Naive thymus-derived CD8-positive, alpha-beta T cell (primary cell): ENCODE measurements around the gene SNUPN. TPM values are rescaled to one million over a fixed set of nuclear protein-coding genes. Genes with fewer than 3 reads are reported as not detected.
"Not testable (repeated sequence)": the region's sequence is repeated elsewhere in the genome, so short reads cannot be mapped to it uniquely, and the experiment has no call there.

Experiments used
- ATAC-seq, 2 donors: fragments of 150-1000 bp; cut with Tn5 transposase in 1 of 2; sonication (Bioruptor Pico), chemical (Tn5 transposase) in 1 of 2; 1 replicate in 1 of 2; 2 replicates in 1 of 2; pipeline ENCODE4 v1.10.0; 2021; ENCODE audit warnings: mild to moderate bottlenecking in 2 of 2, moderate library complexity in 2 of 2
- POLR2A ChIA-PET: fragments of 350-600 bp; sonication (Branson Sonifier 250); formaldehyde crosslinking; loops from one replicate; lab custom pipeline; 2021; ENCODE audit warnings: antibody characterized with exemption; lab: Charles Lee
- DNase-seq, 10 donors: peaks; one replicate each; pipeline versions ENCODE4 v3.0.0 to v3.0.0-alpha.2; 2020 to 2022
- H3K27ac Mint-ChIP-seq, 10 donors: one replicate each; pipeline ENCODE4 v1.8.0; 2020 to 2022; ENCODE audit warnings: mild to moderate bottlenecking in 10 of 10, mixed read lengths in 10 of 10, moderate library complexity in 4 of 10, inconsistent platforms in 1 of 10
- H3K27me3 Mint-ChIP-seq, 5 donors: one replicate each; pipeline ENCODE4 v1.8.0; 2021 to 2022; ENCODE audit warnings: mixed read lengths in 5 of 5
- H3K36me3 Mint-ChIP-seq, 3 donors: one replicate each; pipeline ENCODE4 v1.8.0; 2020 to 2022; ENCODE audit warnings: mixed read lengths in 3 of 3, mild to moderate bottlenecking in 2 of 3, inconsistent platforms in 1 of 3
- H3K4me1 Mint-ChIP-seq, 4 donors: one replicate each; pipeline ENCODE4 v1.8.0; 2021 to 2022; ENCODE audit warnings: mixed read lengths in 4 of 4
- H3K4me3 Mint-ChIP-seq, 10 donors: one replicate each; pipeline ENCODE4 v1.8.0; 2020 to 2022; ENCODE audit warnings: mild to moderate bottlenecking in 10 of 10, mixed read lengths in 10 of 10, moderate library complexity in 6 of 10, inconsistent platforms in 1 of 10
- H3K9me3 Mint-ChIP-seq, 9 donors: one replicate each; pipeline ENCODE4 v1.8.0; 2020 to 2022; ENCODE audit warnings: mixed read lengths in 9 of 9, mild to moderate bottlenecking in 3 of 9, inconsistent platforms in 1 of 9, moderate library complexity in 1 of 9
- polyA plus RNA-seq, 3 donors: library from polyadenylated mRNA; unstranded; fragments of 300-500 nt; fragmentation: Illumina TruSeq; gene quantifications; one replicate each; pipeline ENCODE4 v1.2.3, GENCODE V29; 2021
- total RNA-seq, 8 experiments: library from RNA in 2 of 8; stranded (reverse) in 2 of 8; gene quantifications; one replicate each; pipeline ENCODE4 v1.2.3 and lab custom pipeline; 2021 to 2026

SNUPN gene
- total and polyA plus RNA-seq, 5 experiments from 2014 or later = 20.1 to 33.7 (median 22.8) TPM

DNA sequence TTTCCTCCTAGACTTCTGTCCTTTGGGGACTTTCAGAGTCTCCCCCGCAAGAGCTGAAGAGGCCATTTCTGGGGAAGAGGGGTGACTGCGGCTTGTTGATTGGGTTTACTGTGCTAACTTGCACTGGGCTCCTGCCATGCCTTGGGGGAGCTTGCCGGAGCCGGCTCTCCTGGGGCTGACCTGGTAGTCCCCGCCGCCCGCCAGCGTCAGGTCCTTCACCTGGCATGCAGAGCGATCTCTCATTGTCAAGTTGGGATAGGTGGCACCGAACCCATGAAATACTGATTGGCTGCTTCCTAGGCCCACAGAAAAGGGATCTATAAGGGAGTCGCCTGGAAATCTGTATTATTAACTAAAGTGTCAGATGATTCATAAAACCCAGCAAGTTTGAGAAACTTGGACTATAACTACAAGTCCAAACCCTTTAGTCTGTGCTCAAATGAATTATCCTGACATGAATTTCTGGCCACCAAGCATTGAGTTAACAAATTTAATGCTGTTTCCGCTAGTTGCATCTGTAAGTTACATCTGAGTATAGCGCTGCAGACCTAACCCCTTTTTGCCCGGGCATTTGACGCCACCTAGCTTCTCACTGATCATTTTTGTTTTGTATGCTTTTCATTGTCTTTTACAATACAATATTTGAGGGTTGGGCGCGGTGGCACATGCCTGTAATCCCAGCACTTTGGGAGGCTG is 15.1 kb upstream of the SNUPN start:
- Mint-ChIP-seq H3K36me3 (peaks cover 0 to 27% (median 4%) of the 10 kb centered on the region in 3 donors), H3K27ac (peak overlapping the region; percentile 49 to 99 (median 96)), H3K9me3 (no peaks in the 10 kb centered on the region), H3K27me3 (no peaks in the 10 kb centered on the region), H3K4me3 (peak overlapping the region; percentile 89 to 96 (median 94)), H3K4me1 (peaks cover 19 to 46% (median 44%) of the 10 kb centered on the region in 4 donors)
- ATAC-seq (peak; percentile 47 to 48), DNase-seq (peak; percentile 23 to 77 (median 61))
- POLR2A ChIA-PET = interaction anchor here (0.7 to 7.2 kb wide), 30 partner anchors 10 to 1326 kb away, joined by 3 to 207 read pairs (median 5); partner anchors contain the start of genes ARID3B, EDC3, FBXO22 and MAN2C1

DNA sequence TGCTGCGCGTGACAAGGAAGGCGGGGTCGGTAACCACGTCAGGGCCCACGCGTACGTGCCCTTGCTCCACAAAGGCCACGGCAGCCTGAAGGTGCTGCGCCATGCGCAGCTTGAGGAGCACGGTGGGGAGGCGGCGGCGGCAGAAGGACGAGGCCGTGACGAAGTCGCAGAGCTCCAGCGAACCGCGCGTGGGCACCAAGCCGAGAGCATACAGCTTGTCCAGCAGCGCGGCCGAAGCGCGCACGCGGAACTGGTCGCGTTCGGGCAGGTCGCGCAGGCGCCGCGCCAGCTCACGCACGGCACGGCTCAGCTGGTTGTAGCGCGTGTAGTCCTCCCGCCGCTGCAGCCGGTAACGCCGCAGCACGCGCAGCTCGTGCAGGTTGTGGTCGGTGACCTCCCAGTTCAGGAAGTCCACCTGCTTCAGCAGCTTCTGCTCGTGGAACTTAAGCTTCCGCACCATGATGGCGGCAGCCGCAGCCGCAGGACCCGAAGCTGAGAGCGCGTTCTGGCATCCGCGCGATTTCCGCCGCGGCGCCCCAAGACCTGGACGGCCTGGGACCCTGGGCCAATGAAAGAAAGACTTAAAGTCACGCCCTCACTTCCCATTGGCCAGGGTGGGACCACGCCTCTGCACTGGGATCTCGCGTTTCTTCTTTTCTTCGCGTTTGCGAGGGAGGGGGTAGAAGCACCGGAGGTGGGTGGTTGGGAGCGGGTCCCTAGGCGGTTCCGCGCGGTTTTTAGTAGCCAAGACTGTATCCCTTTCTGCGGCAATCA is 14.4 kb upstream of the SNUPN start, which contains the start of gene IMP3:
IMP3 (minus strand) TSS at position 516 of the 774 bp plus-strand sequence; CDS start at position 460, 56 bp downstream.
- peak; percentile 89 to 91 for ATAC-seq
- H3K36me3 Mint-ChIP-seq = peaks cover 0 to 27% (median 4%) of the 10 kb centered on the region in 3 donors
- H3K4me3 Mint-ChIP-seq = peak within 1 kb of the TSS; percentile 89 to 96 (median 94)
- peak; percentile 84 to 95 (median 92) for DNase-seq
- no peaks in the 10 kb centered on the region for H3K27me3 Mint-ChIP-seq
- H3K9me3 Mint-ChIP-seq = no peaks in the 10 kb centered on the region
- POLR2A ChIA-PET = interaction anchor here (0.7 to 7.2 kb wide), 33 partner anchors 10 to 1325 kb away, joined by 3 to 207 read pairs (median 5); partner anchors contain the start of genes ARID3B, EDC3, FBXO22 and MAN2C1
- H3K27ac Mint-ChIP-seq = peak within 1 kb of the TSS; percentile 49 to 99 (median 96)
- peaks cover 19 to 47% (median 45%) of the 10 kb centered on the region in 4 donors for H3K4me1 Mint-ChIP-seq

DNA sequence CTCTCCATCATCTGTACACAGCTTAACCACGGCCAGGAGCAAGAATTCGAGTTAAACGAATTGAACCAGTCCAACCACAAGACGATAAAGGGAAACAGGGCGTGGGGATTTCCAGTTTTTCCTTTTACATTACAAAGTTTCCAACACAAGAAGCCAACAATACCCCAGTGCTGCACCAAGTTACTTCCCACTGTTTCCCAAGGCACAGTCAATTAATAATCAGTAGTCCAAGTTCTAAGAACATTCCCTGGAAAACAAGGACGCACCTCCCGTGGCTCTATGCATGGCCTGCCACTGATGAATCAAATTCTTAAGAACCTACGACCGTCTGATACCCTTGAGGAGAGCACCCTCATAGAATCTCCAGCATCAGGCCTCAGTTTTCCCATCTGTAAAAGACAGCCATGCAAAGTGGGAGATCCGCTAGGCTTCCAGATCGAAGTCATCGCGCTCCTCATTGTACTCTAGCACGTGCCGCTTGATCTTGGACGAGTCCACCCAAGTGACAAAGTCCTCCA is 13.7 kb upstream of the SNUPN start:
- Mint-ChIP-seq H3K9me3 (no peaks in the 10 kb centered on the region), H3K4me3 (peak overlapping the region; percentile 89 to 96 (median 94)), H3K4me1 (peaks cover 19 to 47% (median 45%) of the 10 kb centered on the region in 4 donors), H3K27ac (peak overlapping the region; percentile 49 to 99 (median 96)), H3K27me3 (no peaks in the 10 kb centered on the region), H3K36me3 (peaks cover 0 to 27% (median 4%) of the 10 kb centered on the region in 3 donors)
- no peak for ATAC-seq
- peak in 2 of 10 donors; percentile 15 to 17 for DNase-seq
- POLR2A ChIA-PET = interaction anchor here (0.7 to 7.2 kb wide), 29 partner anchors 8 to 1324 kb away, joined by 3 to 207 read pairs (median 5); partner anchors contain the start of genes ARID3B, FBXO22, MAN2C1 and NEIL1

DNA sequence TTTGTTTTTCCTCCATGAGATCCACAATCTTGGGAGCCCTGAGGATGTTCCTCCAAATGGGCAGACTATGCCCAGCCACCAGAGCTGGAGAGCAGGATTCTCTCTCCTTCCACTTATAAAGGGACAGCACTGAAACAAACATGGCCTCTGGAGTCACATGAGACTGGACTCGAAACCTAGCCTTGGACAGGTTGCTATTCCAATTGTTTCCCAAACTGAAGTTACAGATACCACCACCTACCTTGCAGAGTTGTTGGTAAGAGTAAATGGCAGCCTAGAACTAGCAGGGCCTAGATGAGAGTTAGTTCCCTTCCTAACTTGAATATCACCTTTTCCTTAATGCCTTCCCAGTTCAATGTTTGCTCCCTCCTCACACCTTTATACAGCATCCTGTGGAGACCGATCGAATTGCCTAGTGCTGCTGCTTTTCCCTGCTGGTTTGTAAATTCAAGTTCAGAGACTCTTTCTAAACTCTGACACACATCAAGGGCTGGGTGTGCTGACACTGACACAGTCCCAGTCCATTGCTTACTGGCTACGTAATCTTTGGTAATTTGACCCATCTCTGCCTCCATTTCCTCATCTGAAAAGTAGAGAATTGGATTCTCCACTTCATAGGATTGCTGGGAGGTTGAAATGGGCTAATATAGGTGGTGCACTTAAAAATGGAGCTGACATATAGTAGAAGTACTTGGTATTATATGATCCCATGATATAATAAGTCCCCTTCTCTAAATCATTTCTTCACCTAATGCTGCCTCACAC is 11.9 kb upstream of the SNUPN start:
- POLR2A ChIA-PET = interaction anchor here (0.5 to 7.2 kb wide), 6 partner anchors 9 to 269 kb away, joined by 3 to 207 read pairs (median 9); partner anchors contain the start of genes MAN2C1, SIN3A and SNUPN
- H3K4me1 Mint-ChIP-seq = peaks cover 19 to 46% (median 45%) of the 10 kb centered on the region in 4 donors
- peak overlapping the region in 8 of 10 donors; percentile 24 to 97 (median 60) for H3K27ac Mint-ChIP-seq
- H3K9me3 Mint-ChIP-seq = no peaks in the 10 kb centered on the region
- no peak for DNase-seq
- peaks cover 0 to 27% (median 4%) of the 10 kb centered on the region in 3 donors for H3K36me3 Mint-ChIP-seq
- peak overlapping the region in 9 of 10 donors; percentile 89 to 96 (median 94) for H3K4me3 Mint-ChIP-seq
- no peaks in the 10 kb centered on the region for H3K27me3 Mint-ChIP-seq
- ATAC-seq = no peak

DNA sequence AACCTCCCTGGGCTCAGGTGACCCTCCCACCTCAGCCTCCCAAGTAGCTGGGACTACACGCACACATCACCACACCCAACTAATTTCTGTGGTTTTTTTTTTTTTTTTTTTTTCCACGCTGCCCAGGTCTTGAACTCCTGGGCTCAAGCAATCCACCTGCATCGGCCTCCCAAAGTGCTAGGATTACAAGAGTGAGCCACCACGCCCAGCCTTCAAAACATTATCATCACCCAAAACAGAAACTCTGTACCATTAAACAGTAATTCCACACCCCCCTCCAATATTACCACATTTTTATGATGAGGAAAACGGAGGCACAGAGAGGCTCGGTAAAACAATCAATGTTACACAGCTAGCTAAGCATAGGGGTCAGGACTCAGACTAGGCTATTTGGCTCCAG is 10.5 kb upstream of the SNUPN start:
- Mint-ChIP-seq H3K4me1 (peaks cover 16 to 41% (median 39%) of the 10 kb centered on the region in 4 donors), H3K36me3 (peaks cover 0 to 25% (median 4%) of the 10 kb centered on the region in 3 donors), H3K27me3 (no peaks in the 10 kb centered on the region), H3K4me3 (peak overlapping the region in 1 of 10 donors; percentile 43), H3K27ac (peak overlapping the region in 3 of 10 donors; percentile 17 to 39 (median 34)), H3K9me3 (no peaks in the 10 kb centered on the region)
- ATAC-seq (no peak), DNase-seq (no peak)
- POLR2A ChIA-PET = interaction anchor here (0.6 to 7.2 kb wide), 4 partner anchors 10 to 223 kb away, joined by 3 to 207 read pairs (median 6); partner anchors contain the start of genes SIN3A and SNUPN

DNA sequence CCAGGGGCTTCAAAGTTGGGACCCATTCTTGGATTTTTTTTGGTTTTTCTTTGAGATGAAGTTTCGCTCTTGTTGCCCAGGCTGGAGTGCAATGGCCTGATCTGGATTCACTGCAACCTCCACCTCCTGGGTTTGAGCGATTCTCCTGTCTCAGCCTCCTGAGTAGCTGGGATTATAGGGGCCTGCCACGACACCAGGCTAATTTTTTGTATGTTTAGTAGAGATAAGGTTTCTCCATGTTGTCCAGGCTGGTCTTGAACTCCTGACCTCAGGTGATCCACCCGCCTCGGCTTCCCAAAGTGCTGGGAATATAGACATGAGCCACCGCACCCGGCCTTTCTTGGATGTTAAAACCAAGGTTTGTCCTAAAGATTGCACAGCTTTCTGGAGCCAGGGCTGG is 8.4 kb upstream of the SNUPN start:
- H3K27me3 Mint-ChIP-seq, H3K27ac Mint-ChIP-seq, ATAC-seq, H3K9me3 Mint-ChIP-seq, DNase-seq, H3K4me3 Mint-ChIP-seq: not testable (repeated sequence)
- Mint-ChIP-seq H3K36me3 (peaks cover 0 to 25% (median 4%) of the 10 kb centered on the region in 3 donors), H3K4me1 (peaks cover 11 to 31% (median 27%) of the 10 kb centered on the region in 4 donors)
- POLR2A ChIA-PET = interaction anchor here (1.1 kb wide), 1 partner anchor 182 kb away, joined by 3 read pairs; the partner anchor contains the start of gene SIN3A

DNA sequence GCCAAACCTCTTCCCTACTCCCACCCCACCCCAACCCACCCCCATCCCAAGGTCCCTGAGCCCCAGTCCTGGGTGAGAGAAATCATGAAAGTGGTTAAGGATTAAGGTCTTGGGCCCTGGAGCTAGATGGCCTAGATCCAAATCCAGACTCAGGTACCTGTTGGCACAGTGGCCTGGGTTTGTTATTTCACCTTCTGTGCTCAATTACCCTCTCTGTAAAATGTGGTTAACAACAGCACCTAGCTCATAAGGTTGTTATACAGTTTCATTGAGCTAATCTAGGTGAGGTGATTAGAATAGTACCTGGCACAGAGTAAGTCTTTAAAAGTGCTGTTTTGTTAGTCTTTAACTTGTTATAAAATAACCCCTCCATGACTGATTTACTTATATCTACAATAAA is 6.4 kb upstream of the SNUPN start:
- DNase-seq (no peak), ATAC-seq (no peak)
- POLR2A ChIA-PET = interaction anchor here (0.6 to 0.7 kb wide), 2 partner anchors 123 to 974 kb away, joined by 4 to 5 read pairs; no protein-coding TSS in a partner anchor
- peak overlapping the region in 1 of 10 donors; percentile 29 for H3K27ac Mint-ChIP-seq
- no peaks in the 10 kb centered on the region for H3K27me3 Mint-ChIP-seq
- H3K4me1 Mint-ChIP-seq = peaks cover 2 to 15% (median 8%) of the 10 kb centered on the region in 4 donors
- H3K4me3 Mint-ChIP-seq = no peak overlapping the region
- H3K36me3 Mint-ChIP-seq = peaks cover 0 to 8% (median 0%) of the 10 kb centered on the region in 3 donors
- H3K9me3 Mint-ChIP-seq = no peaks in the 10 kb centered on the region

DNA sequence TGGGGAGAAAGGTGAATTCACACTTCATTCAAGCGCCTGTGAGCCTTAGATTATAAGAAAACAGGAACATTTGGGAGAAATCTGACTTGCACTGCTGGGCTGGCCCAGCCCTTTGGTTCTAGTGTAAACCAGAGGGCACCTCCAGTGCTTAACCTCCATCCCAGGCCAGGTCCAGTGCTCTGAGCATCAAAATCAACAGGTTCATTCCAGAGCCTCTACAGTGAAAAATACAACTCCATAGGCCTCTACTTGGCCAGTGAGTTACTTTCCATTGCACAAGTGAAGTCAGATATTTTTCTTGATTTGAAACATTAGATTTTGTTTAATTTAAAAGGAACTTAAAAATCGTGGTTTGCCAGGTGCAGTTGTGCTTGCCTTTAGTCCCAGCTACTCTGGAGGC is 3.0 kb downstream of the SNUPN start:
- Mint-ChIP-seq H3K4me3 (peak overlapping the region in 4 of 10 donors; percentile 4 to 35 (median 8)), H3K9me3 (no peaks in the 10 kb centered on the region), H3K36me3 (peaks cover 0 to 35% (median 7%) of the 10 kb centered on the region in 3 donors), H3K27me3 (no peaks in the 10 kb centered on the region), H3K27ac (peak overlapping the region in 9 of 10 donors; percentile 12 to 83 (median 57)), H3K4me1 (peaks cover 19 to 46% (median 39%) of the 10 kb centered on the region in 4 donors)
- DNase-seq (no peak), ATAC-seq (no peak)
- POLR2A ChIA-PET = no interaction called here

DNA sequence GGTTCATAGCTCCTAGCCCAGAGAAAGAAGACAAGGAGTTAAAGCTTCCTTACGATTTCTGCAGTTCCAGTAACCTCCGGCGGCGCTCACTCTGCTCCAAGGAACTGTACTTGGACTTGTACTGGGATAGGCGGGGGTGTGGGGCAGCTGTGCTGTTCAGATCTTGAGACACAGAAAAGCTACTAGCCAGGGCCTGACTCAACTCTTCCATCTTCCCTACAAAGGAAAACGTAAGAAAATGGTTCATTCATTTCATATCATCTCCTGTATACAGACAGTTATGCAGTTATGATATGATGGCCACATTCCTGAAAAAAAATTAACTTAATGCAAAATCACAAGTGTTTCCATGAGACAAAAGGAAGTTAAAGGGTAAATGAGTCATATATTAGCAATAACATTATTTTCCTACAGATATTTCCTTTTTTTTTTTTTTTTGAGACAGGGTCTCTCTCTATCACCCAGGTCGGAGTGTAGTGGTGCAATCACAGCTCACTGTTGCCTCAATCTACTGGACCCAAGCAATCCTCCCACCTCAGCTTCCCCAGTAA is 4.6 kb downstream of the SNUPN start:
- ATAC-seq (no peak), DNase-seq (no peak)
- H3K27ac Mint-ChIP-seq = peak overlapping the region in 9 of 10 donors; percentile 12 to 86 (median 57)
- peak overlapping the region in 4 of 10 donors; percentile 2 to 60 (median 15) for H3K4me3 Mint-ChIP-seq
- no peaks in the 10 kb centered on the region for H3K9me3 Mint-ChIP-seq
- H3K36me3 Mint-ChIP-seq = peaks cover 0 to 50% (median 11%) of the 10 kb centered on the region in 3 donors
- peaks cover 17 to 39% (median 32%) of the 10 kb centered on the region in 4 donors for H3K4me1 Mint-ChIP-seq
- H3K27me3 Mint-ChIP-seq = no peaks in the 10 kb centered on the region
- POLR2A ChIA-PET = interaction anchor here (0.5 to 1.6 kb wide), 4 partner anchors 14 to 43 kb away, joined by 3 to 7 read pairs (median 4); partner anchors contain the start of genes IMP3 and PTPN9

DNA sequence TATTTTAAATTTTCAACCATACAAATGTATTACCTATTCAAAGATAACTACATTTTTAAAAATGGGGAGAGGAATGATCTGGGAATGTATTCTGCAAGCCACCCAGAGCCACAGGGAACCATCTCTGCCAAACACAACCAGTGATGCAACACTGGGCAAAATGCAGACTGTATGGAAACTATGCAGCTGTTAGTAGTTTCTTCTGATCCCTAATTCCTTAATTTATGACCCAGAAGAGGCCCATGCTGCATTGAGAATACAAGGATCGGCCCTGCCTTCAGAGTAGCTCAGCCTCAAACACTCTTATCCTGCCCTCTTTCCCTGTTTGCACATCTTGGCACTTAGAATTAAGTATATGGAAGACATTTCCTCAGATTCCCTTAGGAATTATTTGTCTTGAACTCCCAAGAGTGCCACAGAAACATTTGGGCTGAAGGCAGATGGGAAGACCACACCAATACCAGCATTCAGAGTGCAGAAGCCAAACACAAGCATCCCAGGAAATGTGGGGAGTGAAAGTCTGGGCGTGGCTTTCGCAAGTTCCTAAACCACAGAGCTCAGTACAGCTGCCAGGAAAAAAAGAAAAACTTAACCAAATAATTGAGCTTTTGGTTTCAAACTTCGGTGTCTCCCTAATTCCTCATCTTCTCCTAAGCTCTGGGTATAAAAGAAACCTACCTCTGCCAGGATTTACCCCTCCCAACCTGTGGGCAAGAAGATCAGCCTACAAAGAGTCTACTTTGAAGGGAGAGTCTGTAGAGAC is 5.3 kb downstream of the SNUPN start:
- Mint-ChIP-seq H3K9me3 (no peaks in the 10 kb centered on the region), H3K36me3 (peaks cover 0 to 56% (median 14%) of the 10 kb centered on the region in 3 donors), H3K27ac (peak overlapping the region in 9 of 10 donors; percentile 12 to 89 (median 67)), H3K27me3 (no peaks in the 10 kb centered on the region), H3K4me1 (peaks cover 15 to 37% (median 30%) of the 10 kb centered on the region in 4 donors), H3K4me3 (peak overlapping the region in 3 of 10 donors; percentile 38 to 45 (median 44))
- ATAC-seq (no peak), DNase-seq (no peak)
- POLR2A ChIA-PET = interaction anchor here (0.5 to 1.6 kb wide), 4 partner anchors 13 to 42 kb away, joined by 3 to 7 read pairs (median 4); partner anchors contain the start of genes IMP3 and PTPN9
